ENCODE results near the gene PCK1. TPM values are rescaled to one million over a fixed set of nuclear protein-coding genes. Genes with fewer than 3 reads are reported as not detected.

Gene PCK1
- total RNA-seq, 1 experiment from 2014 or later: not detected

- Histone ChIP-seq H2BK120ac (ENCODE audit: low read depth, low read length, poor library complexity, severe bottlenecking) (no peak overlapping the region), H4K8ac (replicated peaks; ENCODE audit: insufficient read length, low read depth, low read length) (no peak overlapping the region), H3T11ph (ENCODE audit: low read length) (no peak overlapping the region), H3K4me2 (ENCODE audit: insufficient read depth, insufficient read length, low read length) (no peak overlapping the region), H4K20me1 (ENCODE audit: control insufficient read depth, insufficient read depth, insufficient read length) (no peaks in the 10 kb centered on the region), H3K14ac (ENCODE audit: insufficient read depth, low read length) (no peak overlapping the region; the same call in 1 of the 2 replicates), H3K9ac (ENCODE audit: extremely low read depth, insufficient read length, low read length) (no peak overlapping the region), H2BK5ac (ENCODE audit: insufficient read length, low read length) (no peak overlapping the region), H3K79me2 (ENCODE audit: insufficient read depth, low read length) (no peaks in the 10 kb centered on the region), H2AFZ (ENCODE audit: low read length) (no peak overlapping the region), H4K91ac (ENCODE audit: insufficient read length, low read depth, low read length) (no peak overlapping the region), H3K56ac (ENCODE audit: insufficient read length, low read depth, low read length) (no peak overlapping the region), H3K27me3 (ENCODE audit: insufficient read depth, low read length) (no peaks in the 10 kb centered on the region), H2BK15ac (ENCODE audit: low read depth, low read length) (no peak overlapping the region), H3K27ac (ENCODE audit: insufficient read length, low read depth, low read length) (no peak overlapping the region), H2BK12ac (ENCODE audit: insufficient read length, low read depth, low read length) (no peak overlapping the region), H3K23me2 (ENCODE audit: insufficient read length, low read depth, low read length, poor library complexity, severe bottlenecking) (no peaks in the 10 kb centered on the region), H3K4ac (ENCODE audit: low read depth, low read length) (no peak overlapping the region), H3K79me1 (ENCODE audit: insufficient read depth, low read depth, low read length, poor library complexity, severe bottlenecking) (no peaks in the 10 kb centered on the region), H3K18ac (ENCODE audit: insufficient read length, low read depth, low read length) (no peak overlapping the region), H4K5ac (ENCODE audit: insufficient read length, low read depth, low read length) (no peak overlapping the region), H2AK5ac (ENCODE audit: insufficient read length, low read length) (no peak overlapping the region), H3K23ac (ENCODE audit: insufficient read length, low read depth, low read length) (no peak overlapping the region), H3K4me1 (ENCODE audit: insufficient read depth, low read length) (no peaks in the 10 kb centered on the region), H2BK20ac (ENCODE audit: low read depth, low read length, poor library complexity, severe bottlenecking) (no peak overlapping the region), H3K9me3 (ENCODE audit: control insufficient read depth, low read depth, low read length) (no peaks in the 10 kb centered on the region)
- H3K27ac Mint-ChIP-seq: no peak overlapping the region
- TF ChIP-seq CTCF (conservative IDR thresholded peaks at IDR 0.05): no peak
- no peak for DNase-seq
- H3K27me3 Mint-ChIP-seq (ENCODE audit: low read depth): peaks cover 3% of the 10 kb centered on the region
- no CpG with 5 or more reads among the region's 16 CpGs for WGBS (ENCODE audit: extremely low coverage, insufficient read length, low lambda C conversion rate)
- H3K4me3 Mint-ChIP-seq: no peak overlapping the region
- H3K9me3 Mint-ChIP-seq: no peaks in the 10 kb centered on the region
- peaks cover 6 to 10% of the 10 kb centered on the region in 2 experiments for H3K4me1 Mint-ChIP-seq
- no peaks in the 10 kb centered on the region for H3K36me3 Mint-ChIP-seq (ENCODE audit: insufficient read depth in 1 of 3, low read depth in 3 of 3)
Measured at GRCh38 chr20:57609086-57609841, 48.4 kb downstream of the PCK1 start.

Measured in H9 (cell line).